SK-N-SH (cell line): ENCODE results near the gene BCAS3. TPM values are rescaled to one million over a fixed set of nuclear protein-coding genes. Genes with fewer than 3 reads are reported as not detected.

Experiments used
- CTCF ChIA-PET: fragments of 300-600, 350-600 bp; formaldehyde crosslinking; extraction: SDS; loops from one replicate; lab custom pipeline; 2021; lab: Yijun Ruan, JAX
- POLR2A ChIA-PET: fragments of 350-600 bp; sonication (Branson Sonifier 250); formaldehyde crosslinking; extraction: SDS; loops from one replicate; lab custom pipeline; 2020; ENCODE audit warnings: antibody characterized with exemption, inconsistent platforms; lab: Yijun Ruan, JAX
- DNase-seq: peaks from one replicate; pipeline ENCODE4 v3.0.0; 2012
- H2AFZ ChIP-seq: fragments of 200-600 bp; sonication (generic); 2 replicates; pipeline ENCODE4 v1.8.1; 2016; ENCODE audit warnings: antibody characterized with exemption, mild to moderate bottlenecking, low read depth
- H3F3A ChIP-seq: fragments of 200-600 bp; sonication (generic); replicated peaks from 2 replicates; pipeline ENCODE3; 2016; ENCODE audit warnings: antibody characterized with exemption, mild to moderate bottlenecking; ENCODE audit not compliant: insufficient read depth
- H3K27ac ChIP-seq, 2 experiments: fragments of 200-500 bp in 1 of 2; fragments of 200-600 bp in 1 of 2; sonication (Bioruptor generic) in 1 of 2; sonication (generic), shearing (Covaris generic) in 1 of 2; 2 replicates each; pipeline versions ENCODE4 v1.5.1 to v1.6.1; 2014 to 2016; ENCODE audit warnings: low read depth in 2 of 2, inconsistent platforms in 1 of 2, low read length in 1 of 2, mild to moderate bottlenecking in 1 of 2, mixed read lengths in 1 of 2
- H3K27me3 ChIP-seq: fragments of 200-600 bp; sonication (generic), shearing (Covaris generic); 2 replicates; pipeline ENCODE4 v1.6.1; 2016; ENCODE audit warnings: mixed run types; ENCODE audit not compliant: insufficient read depth
- H3K36me3 ChIP-seq, 2 experiments: fragments of 200-500 bp in 1 of 2; fragments of 200-600 bp in 1 of 2; sonication (Bioruptor generic) in 1 of 2; sonication (generic) in 1 of 2; replicated peaks in 1 of 2; 2 replicates each; pipeline versions ENCODE3 to v1.5.1; 2014 to 2016; ENCODE audit warnings: low read length in 1 of 2, mild to moderate bottlenecking in 1 of 2; ENCODE audit not compliant: insufficient read depth in 2 of 2, control insufficient read depth in 1 of 2
- H3K4me1 ChIP-seq, 2 experiments: fragments of 200-500 bp in 1 of 2; fragments of 200-600 bp in 1 of 2; sonication (Bioruptor generic) in 1 of 2; sonication (generic), shearing (Covaris generic) in 1 of 2; 2 replicates each; pipeline versions ENCODE4 v1.5.1 to v1.6.1; 2014 to 2016; ENCODE audit warnings: low read depth in 1 of 2, low read length in 1 of 2, mixed run types in 1 of 2; ENCODE audit not compliant: insufficient read depth in 2 of 2, control insufficient read depth in 1 of 2
- H3K4me2 ChIP-seq: fragments of 200-600 bp; sonication (generic), shearing (Covaris generic); 2 replicates; pipeline ENCODE4 v1.6.1; 2017; ENCODE audit warnings: mixed run types
- H3K4me3 ChIP-seq, 2 experiments: fragments of 200-500 bp in 1 of 2; fragments of 200-600 bp in 1 of 2; sonication (Bioruptor generic) in 1 of 2; sonication (generic), shearing (Covaris generic) in 1 of 2; 2 replicates each; pipeline versions ENCODE4 v1.5.1 to v1.8.1; 2014 to 2016; ENCODE audit warnings: low read depth in 2 of 2, inconsistent platforms in 1 of 2, low read length in 1 of 2, mild to moderate bottlenecking in 1 of 2, mixed read lengths in 1 of 2, moderate library complexity in 1 of 2
- H3K79me2 ChIP-seq: fragments of 200-600 bp; sonication (generic); 2 replicates; pipeline ENCODE4 v1.8.1; 2017; ENCODE audit warnings: mild to moderate bottlenecking; ENCODE audit not compliant: insufficient read depth
- H3K9ac ChIP-seq: fragments of 200-600 bp; sonication (generic); 2 replicates; pipeline ENCODE4 v1.6.1; 2017; ENCODE audit warnings: mixed run types
- H3K9me2 ChIP-seq: fragments of 200-600 bp; sonication (generic); 2 replicates; pipeline ENCODE4 v1.6.1; 2017; ENCODE audit warnings: mixed run types
- H3K9me3 ChIP-seq: fragments of 200-600 bp; sonication (generic); 2 replicates; pipeline ENCODE4 v1.6.1; 2017; ENCODE audit warnings: mixed run types, mild to moderate bottlenecking, moderate library complexity
- H4K20me1 ChIP-seq: fragments of 200-600 bp; sonication (generic); 2 replicates; pipeline ENCODE4 v1.6.1; 2017; ENCODE audit warnings: mild to moderate bottlenecking, mixed run types; ENCODE audit not compliant: insufficient read depth
- CHD2 ChIP-seq: fragments of 150-350 bp; IDR thresholded peaks from 2 replicates; pipeline ENCODE4 v1.6.1; 2018; ENCODE audit warnings: low read length; ENCODE audit not compliant: partially characterized antibody
- EP300 ChIP-seq, 2 experiments: IDR thresholded peaks; 2 replicates each; pipeline versions ENCODE4 v1.4.0 to v1.6.1; 2012; ENCODE audit warnings: borderline replicate concordance in 1 of 2, low read depth in 1 of 2, low read length in 1 of 2
- GABPA ChIP-seq: IDR thresholded peaks from 2 replicates; pipeline ENCODE4 v1.4.0; 2012; ENCODE audit warnings: low read depth, mild to moderate bottlenecking
- NFIC ChIP-seq: IDR thresholded peaks from 2 replicates; pipeline ENCODE4 v1.4.0; 2012; ENCODE audit warnings: borderline replicate concordance
- NRF1 ChIP-seq: IDR thresholded peaks from 2 replicates; pipeline ENCODE4 v1.6.1; 2012; ENCODE audit warnings: low read depth, mild to moderate bottlenecking, low read length
- RXRA ChIP-seq: IDR thresholded peaks from 2 replicates; pipeline ENCODE4 v1.4.0; 2012; ENCODE audit warnings: low read depth, mild to moderate bottlenecking, borderline replicate concordance
- WGBS: methylation state at CpG from one replicate; pipeline ENCODE4 v1.1.6; 2017; ENCODE audit warnings: low lambda C conversion rate; 5-methylcytosine and 5-hydroxymethylcytosine counted together
- polyA plus RNA-seq, 3 experiments: library from polyadenylated mRNA; depleted of rRNA; stranded (reverse); fragments of >200 nt; gene quantifications; 2 replicates each; pipeline ENCODE4 v1.2.3, GENCODE V29; 2012
- TF ChIP-seq, protein P1 (sequence below): fragments of 150-350 bp; IDR thresholded peaks from 2 replicates; pipeline ENCODE4 v1.6.1; 2017; ENCODE audit warnings: antibody characterized with exemption, low read length, low read depth, borderline replicate concordance

The BCAS3 gene
- polyA plus RNA-seq, 1 of the 3 experiments (the other 2 are of a cell fraction), result 5.9 TPM

DNA sequence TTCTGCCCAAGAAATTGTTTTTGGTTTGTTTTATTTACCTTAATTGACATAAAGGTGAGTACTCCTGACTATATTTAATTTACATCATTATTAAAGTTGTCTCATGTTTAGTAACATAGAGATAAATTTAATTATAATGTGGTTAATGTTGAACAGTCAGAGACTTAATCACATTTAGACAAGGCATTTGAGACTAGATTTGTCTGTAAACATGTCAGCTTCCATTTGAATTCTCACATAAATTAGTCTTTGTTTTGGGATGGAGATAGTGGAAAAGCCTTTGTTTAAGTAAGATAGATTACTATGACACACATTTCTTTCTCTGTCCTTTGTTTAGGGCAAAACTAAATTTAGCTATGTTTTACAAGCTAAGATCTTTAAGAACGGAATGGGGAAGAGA lies 18.5 kb upstream of the BCAS3 start:
- peaks cover 13 to 23% of the 10 kb centered on the region in 2 experiments for H3K36me3 ChIP-seq
- peaks cover 12% of the 10 kb centered on the region for H3F3A ChIP-seq
- peaks cover 7% of the 10 kb centered on the region; the same call in 1 of the 2 replicates for H4K20me1 ChIP-seq
- no peaks in the 10 kb centered on the region for H3K9me3 ChIP-seq
- H3K79me2 ChIP-seq, result peaks cover 38% of the 10 kb centered on the region
- 86% methylated on average over 1 of the region's 1 CpG for WGBS
- ChIA-PET POLR2A (no interaction called here), CTCF (interaction anchor here (1.2 to 4.3 kb wide), 2 partner anchors 21 to 753 kb away, joined by 3 to 22 read pairs; no protein-coding TSS in a partner anchor)
- H3K27me3 ChIP-seq, result no peaks in the 10 kb centered on the region
- H3K4me3 ChIP-seq, result no peak overlapping the region
- no peak overlapping the region for H3K4me2 ChIP-seq
- H3K9ac ChIP-seq, result no peak overlapping the region
- no peak for DNase-seq
- H2AFZ ChIP-seq, result no peak overlapping the region
- H3K4me1 ChIP-seq, result peaks cover 0 to 1% of the 10 kb centered on the region in 2 experiments; a peak in 2 of 4 replicates
- TF ChIP-seq, protein P1, sequence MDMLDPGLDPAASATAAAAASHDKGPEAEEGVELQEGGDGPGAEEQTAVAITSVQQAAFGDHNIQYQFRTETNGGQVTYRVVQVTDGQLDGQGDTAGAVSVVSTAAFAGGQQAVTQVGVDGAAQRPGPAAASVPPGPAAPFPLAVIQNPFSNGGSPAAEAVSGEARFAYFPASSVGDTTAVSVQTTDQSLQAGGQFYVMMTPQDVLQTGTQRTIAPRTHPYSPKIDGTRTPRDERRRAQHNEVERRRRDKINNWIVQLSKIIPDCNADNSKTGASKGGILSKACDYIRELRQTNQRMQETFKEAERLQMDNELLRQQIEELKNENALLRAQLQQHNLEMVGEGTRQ, result no peak
- TF ChIP-seq EP300 (IDR thresholded peaks at IDR 0.05; ENCODE audit: borderline replicate concordance in 1 of 2, low read depth in 1 of 2, low read length in 1 of 2) (peak in 1 of 2 experiments; percentile 33; a peak in 1 of 4 replicates), RXRA (no peak)
- H3K9me2 ChIP-seq, result no peaks in the 10 kb centered on the region
- peak overlapping the region in 1 of 2 experiments; percentile 35; a peak in 2 of 4 replicates for H3K27ac ChIP-seq

DNA sequence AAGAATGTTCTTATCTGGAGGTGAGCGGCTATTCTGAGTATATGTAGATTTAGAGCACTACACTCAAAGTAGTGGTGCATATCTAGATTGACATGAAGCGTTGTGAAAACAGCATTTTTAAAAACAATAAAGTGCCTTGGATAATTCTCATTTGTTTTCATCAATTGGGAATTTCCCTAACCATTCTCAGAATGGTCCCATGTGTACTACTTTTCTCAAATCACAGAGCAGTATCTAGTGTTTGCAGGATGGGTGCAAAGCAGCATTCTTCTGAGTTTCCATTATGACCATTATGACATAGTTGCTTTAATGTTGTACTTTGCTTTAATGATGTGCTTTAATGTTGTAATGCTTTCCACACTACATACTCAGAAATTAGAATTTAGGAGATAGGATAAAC lies 16.2 kb upstream of the BCAS3 start:
- H4K20me1 ChIP-seq, result no peaks in the 10 kb centered on the region; the same call in 1 of the 2 replicates
- H3K36me3 ChIP-seq, result peaks cover 19 to 39% of the 10 kb centered on the region in 2 experiments
- H3K9ac ChIP-seq, result no peak overlapping the region
- DNase-seq, result no peak
- TF ChIP-seq GABPA (no peak), CHD2 (no peak)
- H2AFZ ChIP-seq, result no peak overlapping the region
- no peak overlapping the region for H3K4me3 ChIP-seq
- WGBS, result 98% methylated on average over 2 of the region's 2 CpGs
- H3K4me2 ChIP-seq, result no peak overlapping the region
- H3K9me2 ChIP-seq, result no peaks in the 10 kb centered on the region
- no peaks in the 10 kb centered on the region for H3K27me3 ChIP-seq
- CTCF ChIA-PET, result no interaction called here
- peaks cover 0 to 3% of the 10 kb centered on the region in 2 experiments; a peak in 2 of 4 replicates for H3K4me1 ChIP-seq
- H3K79me2 ChIP-seq, result peaks cover 28% of the 10 kb centered on the region; the same call in 1 of the 2 replicates
- no peaks in the 10 kb centered on the region for H3K9me3 ChIP-seq
- POLR2A ChIA-PET, result no interaction called here
- H3F3A ChIP-seq, result peaks cover 17% of the 10 kb centered on the region
- no peak overlapping the region for H3K27ac ChIP-seq

DNA sequence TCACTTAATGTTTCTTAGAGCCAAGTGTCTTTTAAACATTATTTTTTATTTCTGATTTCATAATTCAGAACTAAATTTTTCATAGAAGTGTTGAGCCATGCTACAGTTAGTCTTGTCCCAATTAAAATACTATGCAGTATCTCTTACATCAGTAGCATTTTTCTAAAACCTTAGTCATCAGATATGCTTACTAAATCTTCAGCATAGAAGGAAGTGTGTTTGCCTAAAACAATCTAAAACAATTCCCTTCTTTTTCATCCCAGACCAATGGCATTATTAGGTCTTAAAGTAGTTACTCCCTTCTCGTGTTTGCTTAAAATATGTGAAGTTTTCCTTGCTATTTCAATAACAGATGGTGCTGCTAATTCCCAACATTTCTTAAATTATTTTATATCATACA lies 13.6 kb upstream of the BCAS3 start:
- H3K27ac ChIP-seq, result peak overlapping the region in 1 of 2 experiments; percentile 33; a peak in 2 of 4 replicates
- no peaks in the 10 kb centered on the region for H3K9me2 ChIP-seq
- TF ChIP-seq NFIC, result no peak
- no peak for TF ChIP-seq NRF1
- TF ChIP-seq, all 33 proteins: peak for 0
- Histone ChIP-seq H3K9me3 (no peaks in the 10 kb centered on the region), H3K36me3 (peaks cover 12 to 30% of the 10 kb centered on the region in 2 experiments), H2AFZ (no peak overlapping the region), H3F3A (peaks cover 17% of the 10 kb centered on the region), H3K4me2 (no peak overlapping the region; the same call in 1 of the 2 replicates), H3K4me3 (no peak overlapping the region), H3K79me2 (peaks cover 12% of the 10 kb centered on the region; the same call in 1 of the 2 replicates), H4K20me1 (no peaks in the 10 kb centered on the region; the same call in 1 of the 2 replicates), H3K4me1 (peaks cover 0 to 3% of the 10 kb centered on the region in 2 experiments; a peak in 1 of 4 replicates), H3K9ac (no peak overlapping the region), H3K27me3 (no peaks in the 10 kb centered on the region)
- ChIA-PET POLR2A (no interaction called here), CTCF (interaction anchor here (1.0 kb wide), 1 partner anchor 64 kb away, joined by 3 read pairs; the partner anchor contains the start of gene PPM1D)
- no peak for DNase-seq
- 62% methylated on average over 1 of the region's 1 CpG for WGBS
